ENCODE results near the gene CTXN1.
A peak's percentile ranks its signal among the peaks of the same experiment; 100 is the strongest.
"Not testable (repeated sequence)": the region's sequence is repeated elsewhere in the genome, so short reads cannot be mapped to it uniquely, and the experiment has no call there.

CTXN1 gene

GRCh38 chr19:7924651-7925170, 1.2 kb downstream of the CTXN1 start:
- DNase-seq, result no peak

GRCh38 chr19:7924241-7924640, 1.7 kb downstream of the CTXN1 start:
- no peak for DNase-seq

GRCh38 chr19:7923295-7924191, 2.4 kb downstream of the CTXN1 start:
- no peak for DNase-seq

GRCh38 chr19:7922836-7923195, 3.1 kb downstream of the CTXN1 start:
- no peak for DNase-seq

- DNase-seq, result no peak
Measured at GRCh38 chr19:7921967-7922835, 3.7 kb downstream of the CTXN1 start.

- DNase-seq, result no peak
Measured at GRCh38 chr19:7921302-7921966, 4.5 kb downstream of the CTXN1 start.

- peak; percentile 100 for DNase-seq
Measured at GRCh38 chr19:7920519-7921301, 5.2 kb downstream of the CTXN1 start.

GRCh38 chr19:7919610-7920518, 6.1 kb downstream of the CTXN1 start, which contains the start of gene SNAPC2:
Gene SNAPC2, plus strand, starts transcription at chr19:7920338. Its CDS starts 29 bp downstream, at chr19:7920367.
- DNase-seq, result peak; percentile 94

- no peak for DNase-seq
Measured at GRCh38 chr19:7918615-7919421, 7.1 kb downstream of the CTXN1 start.

GRCh38 chr19:7918062-7918614, 7.8 kb downstream of the CTXN1 start:
- DNase-seq, result not testable (repeated sequence)

GRCh38 chr19:7917267-7918061, 8.5 kb downstream of the CTXN1 start:
- DNase-seq, result peak; percentile 43

GRCh38 chr19:7916955-7917266, 9.0 kb downstream of the CTXN1 start:
- no peak for DNase-seq

GRCh38 chr19:7916103-7916954, 9.6 kb downstream of the CTXN1 start:
- peak; percentile 39 for DNase-seq

- DNase-seq, result no peak
Measured at GRCh38 chr19:7915250-7916102, 10.5 kb downstream of the CTXN1 start.

GRCh38 chr19:7914598-7915045, 11.3 kb downstream of the CTXN1 start, which contains the start of gene TGFBR3L:
Gene TGFBR3L, plus strand, starts transcription at chr19:7914830.
- no peak for DNase-seq

- DNase-seq, result no peak
Measured at GRCh38 chr19:7914099-7914498, 11.8 kb downstream of the CTXN1 start.

GRCh38 chr19:7913652-7914051, 12.3 kb downstream of the CTXN1 start:
- no peak for DNase-seq

All from effector CD4-positive, alpha-beta T cell (primary cell).